Cardiac septum (tissue), 1 donor: ENCODE measurements around the gene LRRC10B. TPM values are rescaled to one million over a fixed set of nuclear protein-coding genes. Genes with fewer than 3 reads are reported as not detected.

Source experiments
- DNase-seq: peaks from one replicate; pipeline ENCODE4 v3.0.0-alpha.2; 2020; ENCODE audit warnings: low spot score
- intact Hi-C: fragments of 100-400 bp; cut with DNase I; formaldehyde crosslinking; loops from one replicate; pipeline ENCODE4 v1.14.0; 2022
- total RNA-seq: library from RNA; stranded (reverse); fragmentation: NEBNext Ultra II Directional; extraction: Animal tissue kit (Norgen Biotek cat#: 25700); gene quantifications from one replicate; pipeline ENCODE4 v1.2.1, GENCODE V29; 2021
- donor health status: DM: no; HTN: no; CAD: no.

The LRRC10B gene
- total RNA-seq, 1 donor from 2014 or later, result 0.65 TPM

DNA sequence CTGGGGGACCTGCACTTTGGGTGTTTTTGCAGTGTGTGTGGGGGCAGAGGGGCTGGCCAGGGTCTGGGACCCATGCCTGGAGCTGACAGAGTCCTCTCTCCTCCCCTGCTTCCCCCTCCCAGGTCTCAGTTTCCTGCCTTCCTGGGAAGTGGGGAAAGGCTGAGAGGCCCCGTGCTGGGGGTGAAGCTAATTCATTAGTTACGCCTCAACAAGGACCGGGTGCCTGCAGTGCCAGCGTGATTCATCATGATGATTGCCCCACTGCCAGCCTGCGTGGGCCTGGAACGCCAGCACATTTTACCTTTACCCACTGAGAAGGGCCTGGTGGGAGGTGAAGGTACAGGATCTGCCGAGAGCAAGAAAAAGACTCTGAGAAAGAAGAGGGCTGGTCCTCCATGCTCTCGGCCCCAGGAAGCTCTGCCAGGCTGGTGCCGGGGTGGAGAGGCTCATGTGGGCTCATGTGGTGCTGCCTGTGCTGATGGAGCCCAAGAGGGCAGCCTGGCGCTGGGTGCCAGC, 2.9 kb upstream of the LRRC10B start:
- DNase-seq, result no peak
- intact Hi-C loops, result no loop called here

DNA sequence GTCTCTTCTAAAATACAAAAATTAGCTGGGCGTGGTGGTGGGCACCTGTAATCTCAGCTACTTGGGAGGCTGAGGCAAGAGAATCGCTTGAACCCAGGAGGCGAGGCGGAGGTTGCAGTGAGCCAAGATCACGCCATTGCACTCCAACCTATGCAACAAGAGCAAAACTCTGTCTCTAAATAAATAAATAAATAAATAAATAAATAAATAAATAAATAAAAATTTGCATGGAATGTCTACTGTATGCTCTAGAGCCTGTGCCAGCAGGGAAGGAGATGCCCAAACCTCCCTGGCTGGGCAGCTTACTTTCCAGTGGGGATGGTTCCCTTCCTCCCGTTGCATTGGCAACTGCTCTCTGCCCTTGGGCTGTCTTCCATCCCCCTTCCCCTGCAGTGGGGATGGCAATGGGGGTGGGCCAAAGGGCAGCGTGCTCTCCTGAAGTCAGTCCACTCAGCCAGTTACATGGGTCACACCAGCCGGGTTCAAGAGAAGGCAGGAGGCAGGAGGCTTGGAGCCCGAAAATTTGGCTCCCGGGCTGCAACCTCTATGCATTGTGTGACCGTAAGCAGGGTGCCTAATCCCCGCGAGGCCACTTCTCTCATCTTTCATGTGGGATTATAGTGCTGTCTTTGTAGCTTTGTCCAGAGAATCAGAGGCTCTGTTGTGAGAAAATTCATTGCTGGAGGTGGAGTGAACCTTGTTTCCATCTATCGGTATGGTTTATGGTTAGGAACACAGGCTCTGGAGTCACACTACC, 1.4 kb upstream of the LRRC10B start:
- intact Hi-C loops, result no loop called here
- DNase-seq, result no peak

DNA sequence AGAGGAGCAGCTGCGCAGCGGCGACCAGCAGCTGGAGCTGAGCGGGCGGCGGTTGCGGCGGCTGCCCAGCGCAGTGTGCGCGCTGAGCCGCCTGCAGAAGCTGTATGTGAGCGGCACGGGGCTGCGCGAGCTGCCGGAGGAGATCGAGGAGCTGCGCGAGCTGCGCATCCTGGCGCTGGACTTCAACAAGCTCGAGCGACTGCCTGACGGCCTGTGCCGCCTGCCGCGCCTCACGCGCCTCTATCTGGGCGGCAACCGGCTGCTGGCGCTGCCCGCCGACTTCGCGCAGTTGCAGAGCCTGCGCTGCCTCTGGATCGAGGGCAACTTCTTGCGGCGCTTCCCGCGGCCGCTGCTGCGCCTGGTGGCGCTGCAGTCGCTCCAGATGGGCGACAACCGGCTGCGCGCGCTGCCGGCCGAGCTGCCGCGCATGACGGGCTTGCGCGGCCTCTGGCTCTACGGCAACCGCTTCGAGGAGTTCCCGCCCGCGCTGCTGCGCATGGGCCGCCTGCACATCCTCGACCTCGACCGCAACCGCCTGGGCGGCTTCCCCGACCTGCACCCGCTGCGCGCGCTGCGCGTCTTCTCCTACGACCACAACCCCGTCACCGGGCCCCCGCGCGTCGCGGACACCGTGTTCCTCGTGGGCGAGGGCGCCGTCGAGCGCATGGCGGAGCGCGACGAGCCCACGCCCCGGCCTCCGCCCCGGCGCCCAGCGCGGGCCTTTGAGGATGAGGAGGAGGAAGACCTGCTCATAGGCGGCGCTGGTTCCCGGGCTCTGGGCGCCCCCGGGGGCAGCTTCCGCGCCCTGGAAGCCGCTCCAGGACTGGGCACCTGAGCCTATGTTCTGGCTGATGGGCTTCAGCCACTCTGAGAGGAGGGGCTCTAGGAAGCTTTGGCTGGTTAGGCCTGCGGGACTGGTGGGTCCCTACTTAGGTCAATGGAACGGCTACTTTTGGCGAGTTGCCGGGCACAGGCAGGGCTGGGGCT, 787 bp downstream of the LRRC10B start:
- intact Hi-C loops, result no loop called here
- no peak for DNase-seq

DNA sequence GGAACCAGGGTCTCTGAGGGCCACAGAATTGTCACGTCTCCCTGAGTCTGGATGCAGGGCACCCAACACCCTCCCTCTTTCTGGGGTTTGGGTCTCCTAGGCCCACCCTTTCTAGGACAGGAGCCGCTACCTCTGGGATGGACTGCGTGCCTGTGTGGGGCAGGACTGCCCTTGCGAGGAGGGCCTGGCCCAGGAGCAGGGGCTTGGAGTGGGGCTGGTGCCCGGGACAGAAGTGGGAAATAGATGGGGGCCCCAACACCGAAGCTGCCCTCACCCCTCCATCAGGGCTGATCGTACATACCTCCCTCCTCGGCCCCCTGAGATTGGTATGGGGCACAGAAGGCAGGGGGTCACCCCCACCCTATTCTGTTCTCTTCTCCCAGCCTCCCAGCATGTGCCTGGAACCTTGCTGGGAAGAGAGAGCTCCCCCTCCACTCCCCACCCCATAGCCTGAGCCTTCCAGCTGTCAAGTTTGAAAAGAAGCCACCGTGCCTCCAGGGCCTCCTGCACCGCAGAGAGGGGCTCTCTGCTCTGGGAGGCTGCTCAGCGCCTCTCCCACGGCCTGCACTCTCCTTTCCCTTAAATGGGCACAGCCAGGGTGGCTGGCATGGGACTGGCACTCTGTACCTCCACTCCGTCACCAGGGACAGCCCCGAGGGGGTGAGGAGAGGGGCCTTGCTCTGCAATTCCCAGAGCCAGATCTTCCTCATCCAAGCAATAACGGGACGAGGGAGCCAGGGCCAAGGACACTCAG, 1.8 kb downstream of the LRRC10B start:
- intact Hi-C loops, result no loop called here
- no peak for DNase-seq

DNA sequence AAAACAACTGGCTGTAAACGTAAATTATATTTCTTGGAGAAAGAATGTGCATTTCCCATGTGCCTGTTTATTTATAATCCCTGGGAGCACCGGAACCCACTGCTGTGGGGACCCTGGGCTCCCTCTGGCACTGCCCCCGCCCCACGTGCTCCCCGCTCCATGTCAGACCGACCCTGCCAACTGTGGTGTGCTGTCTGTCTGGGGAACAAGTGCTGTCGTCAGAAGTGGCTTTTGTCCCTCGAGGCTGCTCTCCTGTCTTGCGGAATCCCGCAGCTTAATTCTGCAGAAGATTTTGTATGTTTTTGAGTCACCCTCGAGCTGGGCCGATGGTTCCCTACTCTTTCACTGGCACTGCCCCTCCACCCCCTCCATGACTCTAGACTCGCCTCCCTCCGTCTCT, 2.4 kb downstream of the LRRC10B start:
- intact Hi-C loops, result no loop called here
- no peak for DNase-seq

DNA sequence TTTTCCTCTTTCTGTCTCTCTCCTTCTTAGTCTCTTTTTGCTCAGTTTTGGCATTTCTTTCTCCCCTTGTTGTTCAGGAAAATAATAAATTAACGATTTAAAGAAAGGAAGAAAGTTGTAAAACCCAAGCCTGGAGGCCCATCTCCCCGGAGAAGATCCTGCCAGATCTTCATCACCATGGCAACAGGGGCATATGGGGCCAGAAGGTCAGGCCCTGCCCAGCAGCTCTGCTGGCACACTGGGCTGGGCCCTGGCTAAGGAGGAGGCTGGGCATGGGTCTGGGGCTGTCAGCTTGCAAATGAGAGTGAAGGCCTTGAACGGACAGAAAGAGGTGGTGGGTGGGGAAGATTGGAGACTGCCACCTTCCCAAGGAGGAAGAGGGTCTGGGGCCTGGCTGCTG, 2.8 kb downstream of the LRRC10B start:
- no peak for DNase-seq
- intact Hi-C loops, result no loop called here

DNA sequence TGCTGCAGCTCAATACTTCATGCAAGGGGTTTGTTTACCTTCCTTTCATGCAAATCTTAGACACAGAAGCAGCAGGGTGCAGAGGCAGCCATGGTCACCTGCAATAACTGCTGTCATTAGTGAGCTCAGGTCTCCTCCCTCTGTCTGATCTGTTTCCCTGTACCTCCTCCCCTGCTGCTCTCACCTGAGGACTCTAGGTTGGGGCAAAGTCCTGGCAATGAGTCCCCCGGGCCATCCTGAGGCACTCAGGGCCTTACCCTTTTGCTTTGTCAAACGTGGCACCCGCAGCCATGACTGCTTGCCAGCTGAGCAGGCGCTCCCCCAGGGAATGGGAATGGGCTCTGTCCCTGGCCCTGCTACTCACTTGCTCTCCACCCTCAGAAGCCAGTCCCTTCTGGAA, 3.9 kb downstream of the LRRC10B start:
- intact Hi-C loops, result no loop called here

DNA sequence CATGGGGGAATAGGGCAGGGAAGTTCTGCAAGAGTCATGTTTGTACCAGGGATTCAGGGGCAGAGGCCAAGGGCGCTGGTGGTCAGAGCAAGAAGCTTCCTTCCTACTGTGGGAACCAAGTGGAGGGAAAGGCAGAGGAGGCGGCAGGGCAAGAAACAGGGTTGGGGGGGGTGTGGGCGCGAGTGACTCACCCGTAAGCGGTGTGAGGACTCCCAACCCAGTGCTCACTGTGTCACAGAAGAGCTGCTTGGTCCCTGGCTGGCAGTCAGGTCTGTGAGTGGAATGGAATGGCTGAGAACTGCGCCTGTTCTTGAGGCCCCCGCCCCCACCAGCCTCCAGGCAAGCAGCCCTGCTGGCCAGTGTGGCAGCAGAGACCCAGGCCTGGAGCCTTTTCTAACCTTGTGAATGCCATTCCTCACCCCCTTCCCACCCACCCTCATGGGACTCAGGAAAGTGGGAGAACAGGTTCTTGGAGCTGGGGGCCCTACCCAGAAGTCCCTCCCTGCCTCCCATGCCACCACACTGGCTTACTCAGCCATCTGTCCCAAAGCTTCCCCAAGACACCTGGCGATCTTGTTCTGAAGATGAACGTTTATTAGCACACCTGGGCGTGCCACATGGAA, 4.7 kb downstream of the LRRC10B start:
- no peak for DNase-seq
- intact Hi-C loops, result no loop called here

More for the DNA sequence above, 3.9 kb downstream of the LRRC10B start:
- no peak for DNase-seq

DNA sequence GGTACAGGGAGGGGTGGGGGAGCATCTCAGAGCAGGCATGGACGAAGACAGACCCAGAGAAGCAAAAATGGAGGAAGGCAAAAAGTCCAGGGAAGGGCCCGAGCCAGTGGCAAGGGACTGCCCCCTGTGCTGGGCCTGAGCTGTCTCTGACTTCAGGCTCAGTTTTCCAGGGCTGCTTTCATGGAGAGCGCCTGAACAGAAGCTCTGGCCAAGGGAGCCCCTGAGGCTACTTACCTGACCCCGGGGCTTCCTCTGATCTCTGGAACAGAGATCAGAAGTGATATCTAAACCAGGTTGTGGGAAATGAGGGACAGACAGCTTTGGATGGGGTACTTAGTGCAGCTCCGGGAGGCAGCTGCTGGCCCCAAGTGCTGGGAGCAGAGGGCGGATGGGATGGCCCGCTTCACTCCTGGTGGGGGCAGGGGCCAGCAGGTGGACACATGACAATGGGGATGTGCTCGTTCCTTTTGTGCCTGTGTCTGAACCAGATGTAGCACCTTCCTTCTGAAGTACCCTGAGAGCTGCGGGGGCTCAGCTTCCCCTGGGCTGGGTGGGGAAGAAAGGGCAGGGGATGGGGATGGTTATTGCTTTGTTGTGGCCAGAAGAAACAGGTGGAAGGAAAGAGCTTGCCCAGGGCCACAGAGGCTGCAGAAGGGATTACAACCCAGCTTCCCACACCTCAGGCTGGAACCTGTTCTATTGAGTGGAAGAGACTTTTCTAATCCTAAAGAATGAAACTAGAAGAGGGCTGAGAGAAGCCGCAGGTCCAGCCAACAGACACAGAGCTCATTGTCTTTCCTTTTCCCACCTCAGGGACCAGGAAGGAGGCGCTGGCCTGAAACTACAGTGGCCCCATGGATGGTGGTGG, 5.7 kb downstream of the LRRC10B start:
- DNase-seq, result no peak
- intact Hi-C loops, result no loop called here

DNA sequence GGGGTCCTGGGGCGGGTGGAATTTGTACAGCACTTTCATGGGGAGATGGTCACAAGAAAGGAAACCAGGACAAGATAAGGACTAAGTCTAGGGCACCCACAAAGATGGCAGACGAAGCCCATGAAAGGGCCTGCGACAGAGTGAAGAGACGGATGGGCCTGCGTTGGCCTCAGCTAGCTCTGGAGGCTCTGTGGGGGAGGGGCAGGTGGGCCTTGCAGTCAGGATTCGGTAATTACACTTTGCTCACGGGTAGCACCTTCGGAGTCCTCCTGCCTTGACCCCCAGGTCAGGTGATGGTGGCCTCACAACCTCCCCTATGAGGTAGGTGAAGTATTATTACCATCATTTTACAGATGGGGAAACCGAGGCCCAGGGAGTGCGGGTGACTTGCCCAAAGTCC, 7.1 kb downstream of the LRRC10B start:
- intact Hi-C loops, result loop anchor here (2.0 kb wide), 2 partner anchors 39 to 69 kb away; no protein-coding TSS in a partner anchor
- no peak for DNase-seq

DNA sequence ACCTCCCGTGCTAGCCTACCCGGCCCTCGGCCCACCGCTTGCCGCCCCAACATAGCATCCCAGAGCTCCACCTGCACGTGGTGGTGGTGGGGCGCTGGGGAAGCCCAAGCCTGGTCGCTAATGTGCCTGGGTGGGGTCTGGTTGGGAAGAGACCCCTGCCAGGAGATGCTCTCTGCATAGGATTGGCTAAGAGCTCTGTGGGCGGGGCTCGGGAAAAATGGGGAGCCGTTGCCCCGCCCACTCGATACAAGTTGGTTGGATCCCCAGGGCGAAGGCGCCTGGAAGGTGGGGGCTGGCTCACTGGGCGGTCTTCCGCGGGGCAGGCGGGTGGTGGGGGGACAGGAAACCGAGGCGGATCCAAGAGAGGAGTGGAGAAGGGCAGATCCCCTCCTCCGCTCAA, 7.6 kb downstream of the LRRC10B start:
- intact Hi-C loops, result loop anchor here (2.0 kb wide), 2 partner anchors 39 to 69 kb away; no protein-coding TSS in a partner anchor
- DNase-seq, result no peak

DNA sequence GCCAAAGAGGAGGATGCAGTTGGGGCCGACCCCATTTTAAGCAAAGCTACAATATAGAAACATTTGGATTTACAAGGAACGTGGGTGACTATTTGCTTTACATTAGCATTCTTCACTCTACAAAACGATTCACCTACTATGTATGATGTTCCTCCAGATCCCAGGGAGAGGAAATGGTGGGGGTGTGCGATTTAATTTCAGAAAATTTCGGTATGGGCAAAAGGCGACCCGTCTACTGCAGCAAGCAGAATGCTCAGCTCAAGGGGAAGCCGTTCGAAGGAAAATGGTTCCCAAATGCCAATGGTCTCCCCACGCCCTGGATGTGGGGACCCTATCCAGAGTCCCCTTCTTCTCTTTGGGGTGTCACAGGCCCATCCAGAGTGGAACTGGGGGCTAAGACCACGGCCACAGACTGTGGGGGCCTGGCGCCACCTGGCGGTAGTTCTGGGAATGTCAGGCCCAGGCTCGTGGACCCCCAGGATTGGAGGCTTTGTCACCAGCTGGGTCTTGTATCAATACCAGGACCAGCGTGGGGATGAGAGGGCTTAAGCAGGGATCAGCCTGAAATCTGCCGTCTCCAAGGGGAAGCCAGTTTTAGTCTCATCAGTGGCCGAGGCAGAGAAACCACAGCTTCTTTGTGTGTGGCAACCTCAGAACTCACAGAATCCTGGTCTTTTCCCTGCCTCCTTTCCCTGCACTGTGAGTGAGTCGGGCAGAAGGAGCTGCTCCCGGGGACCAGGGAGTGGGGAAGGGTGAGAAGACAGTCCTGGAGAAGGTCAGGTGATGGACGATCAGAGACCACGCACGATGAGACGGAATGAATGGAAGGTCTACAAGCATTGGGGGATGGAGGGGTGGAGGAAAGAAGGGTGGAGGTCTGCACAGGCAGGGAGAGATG, 8.4 kb downstream of the LRRC10B start:
- intact Hi-C loops, result loop anchor here (2.0 kb wide), 2 partner anchors 40 to 70 kb away; no protein-coding TSS in a partner anchor
- DNase-seq, result no peak

DNA sequence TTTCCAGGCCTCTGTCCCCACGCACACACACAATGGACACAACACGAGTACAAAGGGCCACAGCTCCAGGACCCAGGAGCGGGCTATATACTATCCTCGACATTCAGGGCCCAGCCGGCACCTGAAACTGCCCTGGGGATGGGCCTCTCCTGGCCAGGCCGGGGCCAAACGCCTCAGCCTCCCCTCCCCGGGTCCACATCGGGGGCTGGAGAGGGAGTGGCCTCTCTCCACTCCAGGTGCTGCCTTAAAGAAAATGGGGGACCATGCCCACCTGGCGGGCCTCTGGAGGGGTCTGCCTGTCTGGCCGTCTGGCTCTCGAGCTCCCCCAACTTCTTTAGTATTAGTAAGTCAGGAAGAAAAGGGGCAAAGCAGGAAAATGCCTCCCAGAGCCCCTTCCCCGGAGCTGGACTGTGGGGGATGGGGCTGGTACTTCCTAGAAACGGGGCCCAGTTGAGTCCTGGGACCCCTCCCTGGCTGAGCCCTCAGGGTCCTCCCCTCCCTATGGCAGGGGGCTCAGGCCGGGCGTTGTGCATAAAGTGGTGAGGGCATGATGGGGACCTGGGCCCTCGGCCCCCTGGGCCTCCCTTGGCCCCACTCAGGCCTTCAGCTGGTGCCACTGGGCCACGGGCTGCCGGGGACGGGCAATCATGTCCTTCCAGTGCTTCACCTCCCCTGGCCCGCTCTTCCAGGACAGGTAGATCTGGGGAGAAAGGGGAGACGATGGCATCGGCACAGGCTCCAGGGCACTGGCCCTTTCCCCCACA, 9.7 kb downstream of the LRRC10B start:
- DNase-seq, result no peak
- intact Hi-C loops, result no loop called here

DNA sequence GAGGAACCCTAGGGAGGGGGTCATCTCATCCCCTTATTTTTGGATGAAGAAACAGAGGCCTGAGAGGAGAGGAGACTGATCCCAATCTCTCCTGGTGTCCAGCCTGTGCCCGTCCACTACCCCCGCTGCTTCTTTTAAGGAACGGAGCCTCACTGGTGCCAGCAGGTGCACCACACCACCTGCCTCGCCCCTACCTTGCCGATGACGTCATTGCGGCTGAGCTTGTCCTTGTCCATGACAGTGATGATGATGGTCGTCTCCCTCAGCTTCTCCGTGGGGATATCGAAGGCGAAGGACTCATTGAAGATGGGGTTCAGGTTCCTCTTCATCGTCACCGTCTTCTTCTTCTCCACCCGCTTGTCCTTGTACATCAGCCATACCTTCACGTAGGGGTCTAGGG, 14.3 kb downstream of the LRRC10B start:
- intact Hi-C loops, result no loop called here
- DNase-seq, result no peak

DNA sequence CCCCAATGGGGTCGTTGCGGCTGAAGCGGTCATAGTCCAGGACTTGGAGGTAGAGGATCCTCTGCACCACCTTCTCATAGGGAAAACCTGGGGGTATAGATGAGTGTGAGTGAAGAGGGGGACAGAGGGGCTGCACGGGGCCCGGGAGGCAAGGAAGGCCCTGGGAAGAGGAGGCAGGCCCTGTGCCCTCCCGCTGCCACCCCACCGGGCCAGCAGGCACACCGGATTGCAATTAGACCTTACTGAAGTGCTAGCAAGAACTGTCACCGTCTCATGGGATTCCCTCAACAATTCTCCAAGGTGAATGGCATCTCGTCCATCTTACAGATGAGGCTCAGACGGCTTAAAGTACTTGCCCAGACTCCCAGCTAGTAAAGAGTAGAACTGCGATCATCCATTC, 15.9 kb downstream of the LRRC10B start:
- DNase-seq, result no peak
- intact Hi-C loops, result no loop called here

DNA sequence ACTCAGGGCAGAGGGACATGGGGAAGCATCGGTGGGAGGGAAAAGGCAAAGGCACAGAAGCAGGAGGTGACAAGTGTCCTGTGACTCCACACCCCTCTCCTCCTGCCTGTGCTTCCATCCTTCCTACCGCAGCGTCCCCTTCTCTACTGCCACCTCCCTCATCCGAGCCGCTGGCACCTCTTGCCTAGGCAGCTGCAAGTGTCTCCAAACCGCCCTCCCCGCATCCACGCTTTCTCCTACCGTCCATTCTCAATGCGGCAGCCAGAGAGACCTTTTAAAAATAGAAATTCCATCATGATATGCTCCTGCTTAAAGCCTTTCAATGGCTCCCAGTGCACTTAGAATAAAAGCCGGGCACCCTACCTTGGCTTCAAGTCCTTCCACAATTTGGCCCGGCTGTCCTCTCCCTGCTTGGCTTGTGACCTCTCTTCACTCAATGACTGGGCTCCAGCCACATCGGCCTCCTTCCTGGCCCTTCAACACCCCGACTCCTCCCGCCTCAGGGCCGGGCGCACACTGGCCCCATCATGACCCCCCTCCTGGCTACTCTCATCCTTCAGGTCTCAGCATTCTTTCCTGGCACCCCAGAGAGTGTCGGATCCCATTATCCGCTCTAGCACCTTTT, 16.5 kb downstream of the LRRC10B start:
- intact Hi-C loops, result no loop called here
- no peak for DNase-seq
